Activated effector memory CD4-positive, alpha-beta T cell treated with anti-CD3 and anti-CD28 coated beads, Interleukin-2, amount 50 U/mL, for 16 hours (primary cell): ENCODE measurements around the gene C10orf95.
A peak's percentile ranks its signal among the peaks of the same experiment; 100 is the strongest.

Experiments
- DNase-seq: peaks from one replicate; pipeline ENCODE4 v3.0.0-alpha.2; 2020

Gene C10orf95

GRCh38 chr10:102451105-102451969, at the start of gene C10orf95:
Gene C10orf95, minus strand, starts transcription at chr10:102451543. Its CDS starts 450 bp downstream, at chr10:102451093.
- DNase-seq: no peak

GRCh38 chr10:102500686-102501085, 49.3 kb upstream of the C10orf95 start:
- DNase-seq: peak; percentile 57

GRCh38 chr10:102499356-102499755, 48.0 kb upstream of the C10orf95 start:
- no peak for DNase-seq

GRCh38 chr10:102497545-102497944, 46.2 kb upstream of the C10orf95 start:
- DNase-seq: peak; percentile 30

- no peak for DNase-seq
Observed at GRCh38 chr10:102493771-102494170, 42.4 kb upstream of the C10orf95 start.

GRCh38 chr10:102492983-102493382, 41.6 kb upstream of the C10orf95 start:
- DNase-seq: no peak

GRCh38 chr10:102492344-102492939, 41.1 kb upstream of the C10orf95 start:
- no peak for DNase-seq

- no peak for DNase-seq
Observed at GRCh38 chr10:102491136-102491535, 39.8 kb upstream of the C10orf95 start.

GRCh38 chr10:102485093-102485784, 33.9 kb upstream of the C10orf95 start:
- DNase-seq: no peak

- DNase-seq: no peak
Observed at GRCh38 chr10:102484021-102484420, 32.7 kb upstream of the C10orf95 start.

- no peak for DNase-seq
Observed at GRCh38 chr10:102480396-102480795, 29.1 kb upstream of the C10orf95 start.

GRCh38 chr10:102479651-102480050, 28.3 kb upstream of the C10orf95 start:
- no peak for DNase-seq

GRCh38 chr10:102476466-102477141, 25.3 kb upstream of the C10orf95 start:
- DNase-seq: no peak

GRCh38 chr10:102475451-102476040, 24.2 kb upstream of the C10orf95 start:
- DNase-seq: no peak

- DNase-seq: peak; percentile 65
Observed at GRCh38 chr10:102473445-102474331, 22.3 kb upstream of the C10orf95 start.

- DNase-seq: no peak
Observed at GRCh38 chr10:102470579-102471546, 19.5 kb upstream of the C10orf95 start.

GRCh38 chr10:102468683-102469082, 17.3 kb upstream of the C10orf95 start:
- DNase-seq: no peak

- no peak for DNase-seq
Observed at GRCh38 chr10:102467971-102468438, 16.7 kb upstream of the C10orf95 start.

- no peak for DNase-seq
Observed at GRCh38 chr10:102467318-102467717, 16.0 kb upstream of the C10orf95 start.

GRCh38 chr10:102465466-102465865, 14.1 kb upstream of the C10orf95 start:
- DNase-seq: no peak
